Ishikawa (cell line): ENCODE measurements around the gene MAP3K20.

ENCODE experiments used
- CEBPB ChIP-seq: IDR thresholded peaks from 2 replicates; pipeline ENCODE4 v1.6.1; 2012
- CREB1 ChIP-seq: IDR thresholded peaks from 2 replicates; pipeline ENCODE4 v1.6.1; 2012; ENCODE audit warnings: low read depth
- EGR1 ChIP-seq: IDR thresholded peaks from 2 replicates; pipeline ENCODE4 v1.6.1; 2012
- EP300 ChIP-seq: IDR thresholded peaks from 2 replicates; pipeline ENCODE4 v1.6.1; 2012; ENCODE audit warnings: borderline replicate concordance
- FOXM1 ChIP-seq: IDR thresholded peaks from 2 replicates; pipeline ENCODE4 v1.6.1; 2012; ENCODE audit warnings: low read depth, borderline replicate concordance
- MAX ChIP-seq: IDR thresholded peaks from 2 replicates; pipeline ENCODE4 v1.6.1; 2012
- NFIC ChIP-seq: IDR thresholded peaks from 2 replicates; pipeline ENCODE4 v1.6.1; 2012
- RAD21 ChIP-seq: IDR thresholded peaks from 2 replicates; pipeline ENCODE4 v1.6.1; 2012; ENCODE audit warnings: low read depth
- REST ChIP-seq: IDR thresholded peaks from 2 replicates; pipeline ENCODE4 v1.6.1; 2012; ENCODE audit warnings: low read depth, mild to moderate bottlenecking
- TAF1 ChIP-seq: IDR thresholded peaks from 2 replicates; pipeline ENCODE4 v1.6.1; 2012; ENCODE audit warnings: low read depth, mild to moderate bottlenecking
- TCF12 ChIP-seq: IDR thresholded peaks from 2 replicates; pipeline ENCODE4 v1.6.1; 2012; ENCODE audit warnings: low read depth
- TEAD4 ChIP-seq: IDR thresholded peaks from 2 replicates; pipeline ENCODE4 v1.6.1; 2012
- USF1 ChIP-seq: IDR thresholded peaks from 2 replicates; pipeline ENCODE4 v1.6.1; 2012
- YY1 ChIP-seq: IDR thresholded peaks from 2 replicates; pipeline ENCODE4 v1.6.1; 2012; ENCODE audit warnings: low read depth
- ZBTB7A ChIP-seq: IDR thresholded peaks from 2 replicates; pipeline ENCODE4 v1.6.1; 2012; ENCODE audit warnings: low read depth

MAP3K20 gene

GRCh38 chr2:173058097-173058496 is 17.5 kb upstream of the MAP3K20 start:
- TF ChIP-seq EGR1, result no peak
- no peak for TF ChIP-seq USF1
- TF ChIP-seq MAX, result no peak
- TF ChIP-seq CREB1, result no peak
- TF ChIP-seq ZBTB7A, result no peak
- TF ChIP-seq TCF12, result no peak
- TF ChIP-seq REST, result no peak
- TF ChIP-seq EP300, result no peak
- no peak for TF ChIP-seq RAD21
- TF ChIP-seq FOXM1, result no peak
- TF ChIP-seq TAF1, result no peak
- no peak for TF ChIP-seq TEAD4
- TF ChIP-seq CEBPB, result no peak
- no peak for TF ChIP-seq NFIC
- no peak for TF ChIP-seq YY1

- TF ChIP-seq FOXM1, result no peak
- no peak for TF ChIP-seq TEAD4
- no peak for TF ChIP-seq YY1
- TF ChIP-seq EGR1, result no peak
- no peak for TF ChIP-seq ZBTB7A
- no peak for TF ChIP-seq TAF1
- no peak for TF ChIP-seq MAX
- no peak for TF ChIP-seq CREB1
- TF ChIP-seq TCF12, result no peak
- TF ChIP-seq EP300, result no peak
- no peak for TF ChIP-seq RAD21
- no peak for TF ChIP-seq CEBPB
- no peak for TF ChIP-seq NFIC
- no peak for TF ChIP-seq REST
- no peak for TF ChIP-seq USF1
Measured at GRCh38 chr2:173058673-173059072, 17.0 kb upstream of the MAP3K20 start.

- no peak for TF ChIP-seq YY1
- TF ChIP-seq RAD21, result no peak
- no peak for TF ChIP-seq EP300
- no peak for TF ChIP-seq TCF12
Measured at GRCh38 chr2:173059292-173059691, 16.4 kb upstream of the MAP3K20 start.

- TF ChIP-seq YY1 (no peak), TCF12 (no peak), EGR1 (no peak), EP300 (no peak), CEBPB (no peak), RAD21 (no peak)
Measured at GRCh38 chr2:173059971-173060461, 15.6 kb upstream of the MAP3K20 start.

- TF ChIP-seq TCF12 (no peak), YY1 (no peak), USF1 (no peak), TAF1 (no peak), CREB1 (no peak), NFIC (no peak), ZBTB7A (no peak), MAX (no peak), FOXM1 (no peak), EGR1 (no peak), CEBPB (no peak), REST (no peak), TEAD4 (no peak), RAD21 (no peak), EP300 (no peak)
Measured at GRCh38 chr2:173062801-173063200, 12.8 kb upstream of the MAP3K20 start.
